GM23338 (cell line): Measurements from ENCODE around the gene ARL6IP5. TPM values are rescaled to one million over a fixed set of nuclear protein-coding genes. Genes with fewer than 3 reads are reported as not detected.

ENCODE experiments used
- microRNA counts: library from miRNA; unstranded; fragments of <30 nt; microRNA quantifications from one replicate; lab custom pipeline; 2017
- microRNA-seq: library from miRNA; unstranded; fragments of <30 nt; microRNA quantifications from one replicate; pipeline ENCODE4, GENCODE V29; 2017
- polyA plus RNA-seq: library from polyadenylated mRNA; unstranded; fragments of >200 nt; fragmentation: Nextera tagmentation; extraction: Ambion mirVana; gene quantifications from 2 replicates; pipeline ENCODE4 v1.2.1, GENCODE V29; 2016
- small RNA-seq: library from RNA; depleted of rRNA; stranded (forward); fragments of <200 nt; gene quantifications from one replicate; pipeline ENCODE3, GENCODE V24; 2014; ENCODE audit warnings: low replicate concordance
- total RNA-seq: library from RNA; depleted of rRNA; stranded (reverse); fragments of >200 nt; shearing (Covaris generic); gene quantifications from 2 replicates; pipeline ENCODE4 v1.2.3, GENCODE V29; 2014; rRNA removed

The ARL6IP5 gene
- total and polyA plus RNA-seq, 2 experiments from 2014 or later, result 28.8 to 39.8 TPM

MicroRNA genes within 50 kb of the gene (microRNA counts, 767-probe panel; counts per million panel counts)
- not detected for microRNA hsa-miR-3136-5p (lab: Ali Mortazavi, UCI)

Small RNAs within 50 kb of the gene (microRNA-seq; reads per million reads assigned to microRNA genes)
- gene MIR3136, result not detected

Small RNAs within 50 kb of the gene (small RNA-seq; reads per million reads assigned to genes)
- not detected for gene MIR3136

Other genes with a start within 250 kb of the ARL6IP5 start
- 18.8 and 24.7 TPM in 2 replicates for gene TAFA4, start 152.4 kb upstream of the ARL6IP5 start, total RNA-seq
- gene TAFA4, start 152.4 kb upstream of the ARL6IP5 start, polyA plus RNA-seq, result 4.3 and 5.5 TPM in 2 replicates
- gene EOGT, start 71.3 kb upstream of the ARL6IP5 start, total RNA-seq, result 26.8 and 27.2 TPM in 2 replicates
- 11.9 and 12.5 TPM in 2 replicates for gene EOGT, start 71.3 kb upstream of the ARL6IP5 start, polyA plus RNA-seq
- gene TMF1, start 32.6 kb upstream of the ARL6IP5 start, total RNA-seq, result 10.4 and 15.8 TPM in 2 replicates
- 21.3 TPM in 2 replicates for gene TMF1, start 32.6 kb upstream of the ARL6IP5 start, polyA plus RNA-seq
- 82.5 and 85.3 TPM in 2 replicates for gene UBA3, start 4.6 kb upstream of the ARL6IP5 start, total RNA-seq
- gene UBA3, start 4.6 kb upstream of the ARL6IP5 start, polyA plus RNA-seq, result 40.4 and 53.2 TPM in 2 replicates
- gene LMOD3, start 37.7 kb downstream of the ARL6IP5 start, total RNA-seq, result not detected in 2 replicates
- 0.06 TPM in 1 of 2 replicates, not detected in the other for gene LMOD3, start 37.7 kb downstream of the ARL6IP5 start, polyA plus RNA-seq